HCT116 (cell line): ENCODE measurements around the gene MMD. TPM values are rescaled to one million over a fixed set of nuclear protein-coding genes. Genes with fewer than 3 reads are reported as not detected.

Experiments
- ATAC-seq: fragments of 200-7000 bp; cut with Tn5 transposase; 2 replicates; pipeline ENCODE4 v1.9.1; 2020; ENCODE audit warnings: mild to moderate bottlenecking, moderate library complexity
- BruUV-seq: library from RNA; stranded (reverse); fragments of 400-500 nt; replicated peaks from 2 replicates; lab custom pipeline; 2021; lab: Mats Ljungman, UMichigan
- CTCF ChIA-PET: fragments of 300-600 bp; sonication (Branson Sonifier 250); formaldehyde crosslinking; loops from one replicate; lab custom pipeline; 2021; ENCODE audit warnings: antibody characterized with exemption; lab: Charles Lee
- POLR2A ChIA-PET: fragments of 300-600, 350-600 bp; sonication (Branson Sonifier 250); formaldehyde crosslinking; loops from one replicate; lab custom pipeline; 2021; ENCODE audit warnings: antibody characterized with exemption; lab: Charles Lee
- RAD21 ChIA-PET, 2 experiments: fragments of 300-600 bp; sonication (Branson Sonifier 250); formaldehyde crosslinking; loops; one replicate each; lab custom pipeline; 2023; ENCODE audit warnings: low total read pairs in 2 of 2; ENCODE audit not compliant: uncharacterized antibody in 2 of 2, unreplicated experiment in 2 of 2, low non-redundant PET in 1 of 2; lab: Charles Lee
- DNase-seq: peaks from one replicate; pipeline ENCODE4 v3.0.0-alpha.2; 2010; ENCODE audit warnings: low read depth, low spot score
- H2AFZ ChIP-seq: fragments of 200-600 bp; shearing (Covaris generic), sonication (generic); 2 replicates; pipeline ENCODE4 v1.6.1; 2017; ENCODE audit warnings: low read depth, mixed run types, mixed read lengths, antibody characterized with exemption, low read length; ENCODE audit not compliant: poor library complexity, severe bottlenecking
- H3K27ac ChIP-seq: 2 replicates; pipeline ENCODE4 v1.5.1; 2012; ENCODE audit warnings: low read depth, low read length
- H3K27me3 ChIP-seq: fragments of 200-600 bp; sonication (generic); 2 replicates; pipeline ENCODE4 v1.6.1; 2016; ENCODE audit warnings: mixed run types, low read length, mixed read lengths; ENCODE audit not compliant: insufficient read depth
- H3K36me3 ChIP-seq, 2 experiments: fragments of 200-500 bp in 1 of 2; fragments of 200-600 bp in 1 of 2; sonication (Bioruptor generic) in 1 of 2; sonication (generic) in 1 of 2; 2 replicates each; pipeline versions ENCODE4 v1.5.1 to v1.6.1; 2014 to 2016; ENCODE audit warnings: low read length in 2 of 2, inconsistent platforms in 1 of 2, mixed read lengths in 1 of 2, mixed run types in 1 of 2; ENCODE audit not compliant: insufficient read depth in 2 of 2, control insufficient read depth in 1 of 2
- H3K4me1 ChIP-seq, 2 experiments: fragments of 200-600 bp in 1 of 2; sonication (generic) in 1 of 2; 2 replicates each; pipeline versions ENCODE4 v1.5.1 to v1.6.1; 2012 to 2017; ENCODE audit warnings: low read length in 2 of 2, inconsistent platforms in 1 of 2, mild to moderate bottlenecking in 1 of 2, mixed read lengths in 1 of 2, mixed run types in 1 of 2, moderate library complexity in 1 of 2; ENCODE audit not compliant: insufficient read depth in 2 of 2, control insufficient read depth in 1 of 2
- H3K4me2 ChIP-seq: fragments of 200-600 bp; sonication (generic); 2 replicates; pipeline ENCODE4 v1.6.1; 2017; ENCODE audit warnings: mixed run types, low read length, mixed read lengths
- H3K4me3 ChIP-seq, 2 experiments: fragments of 200-600 bp in 1 of 2; sonication (generic) in 1 of 2; replicated peaks in 1 of 2; 2 replicates each; pipeline ENCODE4 v1.5.1; 2011 to 2016; ENCODE audit warnings: low read length in 2 of 2, control low read depth in 1 of 2, low read depth in 1 of 2, mild to moderate bottlenecking in 1 of 2, mixed read lengths in 1 of 2, mixed run types in 1 of 2
- H3K79me2 ChIP-seq: fragments of 200-600 bp; sonication (generic); 2 replicates; pipeline ENCODE4 v1.6.1; 2017; ENCODE audit warnings: mild to moderate bottlenecking, mixed run types, low read length, moderate library complexity, mixed read lengths; ENCODE audit not compliant: insufficient read depth
- H3K9ac ChIP-seq: fragments of 200-600 bp; sonication (generic); 2 replicates; pipeline ENCODE4 v1.6.1; 2016; ENCODE audit warnings: low read length, mixed read lengths
- H3K9me2 ChIP-seq: fragments of 200-600 bp; sonication (generic), shearing (Covaris generic); 2 replicates; pipeline ENCODE4 v1.6.1; 2017; ENCODE audit warnings: mixed run types, mild to moderate bottlenecking, moderate library complexity; ENCODE audit not compliant: insufficient read depth
- H3K9me3 ChIP-seq, 2 experiments: fragments of 200-500 bp in 1 of 2; fragments of 200-600 bp in 1 of 2; sonication (Bioruptor generic) in 1 of 2; sonication (generic) in 1 of 2; 2 replicates each; pipeline ENCODE4 v1.6.1; 2014 to 2017; ENCODE audit warnings: low read length in 2 of 2, mixed read lengths in 2 of 2, inconsistent platforms in 1 of 2, low read depth in 1 of 2, mild to moderate bottlenecking in 1 of 2, mixed run types in 1 of 2, moderate library complexity in 1 of 2; ENCODE audit not compliant: control insufficient read depth in 1 of 2, insufficient read depth in 1 of 2
- H4K20me1 ChIP-seq: fragments of 200-600 bp; sonication (generic), shearing (Covaris generic); 2 replicates; pipeline ENCODE4 v1.6.1; 2017; ENCODE audit warnings: mixed run types, mild to moderate bottlenecking, moderate library complexity; ENCODE audit not compliant: insufficient read depth
- CTCF ChIP-seq, 3 experiments: fragments of 200-600 bp in 1 of 3; sonication (generic) in 1 of 3; IDR thresholded peaks in 2 of 3; conservative IDR thresholded peaks in 1 of 3; 2 replicates each; pipeline ENCODE4 v1.5.1; 2012 to 2017; ENCODE audit warnings: low read depth in 2 of 3, low read length in 2 of 3, antibody characterized with exemption in 1 of 3, borderline replicate concordance in 1 of 3, control low read depth in 1 of 3, mild to moderate bottlenecking in 1 of 3, mixed read lengths in 1 of 3, mixed run types in 1 of 3, moderate library complexity in 1 of 3; ENCODE audit not compliant: insufficient read depth in 1 of 3
- EGR1 ChIP-seq: IDR thresholded peaks from 2 replicates; pipeline ENCODE4 v1.6.1; 2012; ENCODE audit warnings: low read depth
- ELF1 ChIP-seq: IDR thresholded peaks from 2 replicates; pipeline ENCODE4 v1.6.1; 2012; ENCODE audit warnings: low read depth, borderline replicate concordance
- EZH2phosphoT487 ChIP-seq: fragments of 200-600 bp; IDR thresholded peaks from 2 replicates; pipeline ENCODE4 v1.6.1; 2018; ENCODE audit warnings: antibody characterized with exemption, borderline replicate concordance
- FOSL1 ChIP-seq: IDR thresholded peaks from 2 replicates; pipeline ENCODE4 v1.6.1; 2012; ENCODE audit warnings: low read depth
- JUND ChIP-seq: IDR thresholded peaks from 2 replicates; pipeline ENCODE4 v1.6.1; 2012
- POLR2AphosphoS5 ChIP-seq: IDR thresholded peaks from 2 replicates; pipeline ENCODE4 v1.6.1; 2011; ENCODE audit warnings: mild to moderate bottlenecking, low read depth, low read length, moderate library complexity
- SIN3A ChIP-seq: IDR thresholded peaks from 2 replicates; pipeline ENCODE4 v1.6.1; 2012; ENCODE audit warnings: low read depth
- TCF7L2 ChIP-seq: IDR thresholded peaks from 2 replicates; pipeline ENCODE4 v1.7.0; 2011; ENCODE audit warnings: borderline replicate concordance, inconsistent platforms; ENCODE audit not compliant: insufficient read depth, insufficient read length; ENCODE audit errors: extremely low read depth
- ZFX ChIP-seq: fragments of 450-650 bp; IDR thresholded peaks from 2 replicates; pipeline ENCODE4 v1.6.1; 2017
- intact Hi-C: fragments of 100-400 bp; cut with micrococcal nuclease; formaldehyde crosslinking; loops from 2 replicates; pipeline ENCODE4 v1.10.0; 2022
- total RNA-seq: library from RNA; stranded (reverse); gene quantifications from one replicate; pipeline ENCODE4 v1.2.1, GENCODE V29; 2021; ENCODE audit not compliant: unreplicated experiment
- TF ChIP-seq, protein P1 (sequence below): IDR thresholded peaks from 2 replicates; pipeline ENCODE4 v1.6.1; 2011; ENCODE audit warnings: mild to moderate bottlenecking, low read length, moderate library complexity; ENCODE audit not compliant: insufficient replicate concordance; ENCODE audit errors: extremely low read depth

The MMD gene
- total RNA-seq, 1 experiment from 2014 or later, result 21.3 TPM

- DNase-seq (no peak), ATAC-seq (no peak)
- Histone ChIP-seq H3K4me1 (no peaks in the 10 kb centered on the region), H4K20me1 (no peaks in the 10 kb centered on the region), H3K9me3 (no peaks in the 10 kb centered on the region), H3K4me3 (no peak overlapping the region), H3K9me2 (no peaks in the 10 kb centered on the region), H2AFZ (no peak overlapping the region), H3K36me3 (no peaks in the 10 kb centered on the region), H3K27ac (no peak overlapping the region), H3K79me2 (no peaks in the 10 kb centered on the region), H3K27me3 (no peaks in the 10 kb centered on the region), H3K9ac (no peak overlapping the region), H3K4me2 (no peak overlapping the region)
- no TSS peak for BruUV-seq
- intact Hi-C loops, result no loop called here
- POLR2A ChIA-PET, result no interaction called here
- CTCF ChIA-PET, result interaction anchor here (3.6 kb wide), 1 partner anchor 12 kb away, joined by 15 read pairs; no protein-coding TSS in a partner anchor
- RAD21 ChIA-PET, result no interaction called here
- TF ChIP-seq, protein P1, sequence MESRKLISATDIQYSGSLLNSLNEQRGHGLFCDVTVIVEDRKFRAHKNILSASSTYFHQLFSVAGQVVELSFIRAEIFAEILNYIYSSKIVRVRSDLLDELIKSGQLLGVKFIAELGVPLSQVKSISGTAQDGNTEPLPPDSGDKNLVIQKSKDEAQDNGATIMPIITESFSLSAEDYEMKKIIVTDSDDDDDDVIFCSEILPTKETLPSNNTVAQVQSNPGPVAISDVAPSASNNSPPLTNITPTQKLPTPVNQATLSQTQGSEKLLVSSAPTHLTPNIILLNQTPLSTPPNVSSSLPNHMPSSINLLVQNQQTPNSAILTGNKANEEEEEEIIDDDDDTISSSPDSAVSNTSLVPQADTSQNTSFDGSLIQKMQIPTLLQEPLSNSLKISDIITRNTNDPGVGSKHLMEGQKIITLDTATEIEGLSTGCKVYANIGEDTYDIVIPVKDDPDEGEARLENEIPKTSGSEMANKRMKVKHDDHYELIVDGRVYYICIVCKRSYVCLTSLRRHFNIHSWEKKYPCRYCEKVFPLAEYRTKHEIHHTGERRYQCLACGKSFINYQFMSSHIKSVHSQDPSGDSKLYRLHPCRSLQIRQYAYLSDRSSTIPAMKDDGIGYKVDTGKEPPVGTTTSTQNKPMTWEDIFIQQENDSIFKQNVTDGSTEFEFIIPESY, result no peak
- TF ChIP-seq EGR1 (no peak), EZH2phosphoT487 (no peak), TCF7L2 (no peak), FOSL1 (no peak), ZFX (no peak), SIN3A (no peak), JUND (no peak), CTCF (IDR thresholded peaks at IDR 0.05 in 2 of 3, conservative IDR thresholded peaks at IDR 0.05 in 1 of 3; ENCODE audit: borderline replicate concordance in 1 of 3, insufficient read depth in 1 of 3, low read depth in 2 of 3, low read length in 2 of 3) (no peak), POLR2AphosphoS5 (no peak), ELF1 (no peak)
Observed at GRCh38 chr17:55368706-55369105, 52.9 kb downstream of the MMD start.
